Measurements from ENCODE around the gene PLEKHO1. TPM values are rescaled to one million over a fixed set of nuclear protein-coding genes. Genes with fewer than 3 reads are reported as not detected.

Gene PLEKHO1
- total RNA-seq, 1 experiment from 2014 or later = 2.1 TPM

DNA sequence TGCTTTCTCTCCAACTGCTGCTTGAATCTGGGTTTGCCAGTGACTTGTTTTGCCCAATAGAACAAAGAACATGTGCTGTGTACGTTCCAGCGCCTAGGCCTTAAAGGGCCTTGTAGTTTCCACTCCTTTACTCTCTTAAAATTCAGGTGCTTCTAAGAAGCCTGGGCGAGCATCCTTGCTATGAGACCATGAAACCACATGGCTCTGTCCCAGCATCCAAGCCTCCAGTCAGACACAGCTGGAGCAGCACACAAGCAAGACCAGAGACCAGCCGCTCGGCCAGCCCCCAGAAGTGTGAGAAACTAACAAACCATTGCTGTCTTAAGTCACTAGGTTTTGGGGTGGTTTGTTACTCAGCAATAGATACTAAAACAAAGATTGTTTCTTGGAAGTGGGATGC lies 15.1 kb downstream of the PLEKHO1 start:
- H3K4me3 ChIP-seq (ENCODE audit: low read depth, low read length) = no peak overlapping the region
- H3K36me3 Mint-ChIP-seq (ENCODE audit: insufficient read depth, unreplicated experiment) = no peaks in the 10 kb centered on the region
- no peak overlapping the region for H3K27ac Mint-ChIP-seq (ENCODE audit: unreplicated experiment)
- no peaks in the 10 kb centered on the region for H3K36me3 ChIP-seq (ENCODE audit: control insufficient read depth, insufficient read depth, low read length)
- peaks cover 27% of the 10 kb centered on the region for H3K4me1 Mint-ChIP-seq (ENCODE audit: low read depth, unreplicated experiment)
- peaks cover 29% of the 10 kb centered on the region for H3K4me1 ChIP-seq
- ChIA-PET CTCF (interaction anchor here (1.7 kb wide), 1 partner anchor 23 kb away, joined by 6 read pairs; no protein-coding TSS in a partner anchor), POLR2A (interaction anchor here (0.6 kb wide), 1 partner anchor 276 kb away, joined by 4 read pairs; no protein-coding TSS in a partner anchor)
- BruUV-seq (replicated peaks) = no TSS peak
- H3K9me3 Mint-ChIP-seq (ENCODE audit: unreplicated experiment) = no peaks in the 10 kb centered on the region
- no peaks in the 10 kb centered on the region for H3K27me3 Mint-ChIP-seq (ENCODE audit: insufficient read depth, unreplicated experiment)
- no peaks in the 10 kb centered on the region for H3K27me3 ChIP-seq (replicated peaks; ENCODE audit: control insufficient read depth, insufficient read depth, low read length)
- H3K4me3 Mint-ChIP-seq (ENCODE audit: unreplicated experiment) = no peak overlapping the region
- DNase-seq = no peak
- intact Hi-C loops (cut with micrococcal nuclease; ENCODE audit: unreplicated experiment) = no loop called here
- TF ChIP-seq, protein P1, sequence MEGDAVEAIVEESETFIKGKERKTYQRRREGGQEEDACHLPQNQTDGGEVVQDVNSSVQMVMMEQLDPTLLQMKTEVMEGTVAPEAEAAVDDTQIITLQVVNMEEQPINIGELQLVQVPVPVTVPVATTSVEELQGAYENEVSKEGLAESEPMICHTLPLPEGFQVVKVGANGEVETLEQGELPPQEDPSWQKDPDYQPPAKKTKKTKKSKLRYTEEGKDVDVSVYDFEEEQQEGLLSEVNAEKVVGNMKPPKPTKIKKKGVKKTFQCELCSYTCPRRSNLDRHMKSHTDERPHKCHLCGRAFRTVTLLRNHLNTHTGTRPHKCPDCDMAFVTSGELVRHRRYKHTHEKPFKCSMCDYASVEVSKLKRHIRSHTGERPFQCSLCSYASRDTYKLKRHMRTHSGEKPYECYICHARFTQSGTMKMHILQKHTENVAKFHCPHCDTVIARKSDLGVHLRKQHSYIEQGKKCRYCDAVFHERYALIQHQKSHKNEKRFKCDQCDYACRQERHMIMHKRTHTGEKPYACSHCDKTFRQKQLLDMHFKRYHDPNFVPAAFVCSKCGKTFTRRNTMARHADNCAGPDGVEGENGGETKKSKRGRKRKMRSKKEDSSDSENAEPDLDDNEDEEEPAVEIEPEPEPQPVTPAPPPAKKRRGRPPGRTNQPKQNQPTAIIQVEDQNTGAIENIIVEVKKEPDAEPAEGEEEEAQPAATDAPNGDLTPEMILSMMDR (IDR thresholded peaks at IDR 0.05; ENCODE audit: insufficient read depth in 1 of 2, low read depth in 1 of 2, low read length in 1 of 2, severe bottlenecking in 1 of 2, unreplicated experiment in 1 of 2) = no peak
- H3K9me3 ChIP-seq = no peaks in the 10 kb centered on the region

DNA sequence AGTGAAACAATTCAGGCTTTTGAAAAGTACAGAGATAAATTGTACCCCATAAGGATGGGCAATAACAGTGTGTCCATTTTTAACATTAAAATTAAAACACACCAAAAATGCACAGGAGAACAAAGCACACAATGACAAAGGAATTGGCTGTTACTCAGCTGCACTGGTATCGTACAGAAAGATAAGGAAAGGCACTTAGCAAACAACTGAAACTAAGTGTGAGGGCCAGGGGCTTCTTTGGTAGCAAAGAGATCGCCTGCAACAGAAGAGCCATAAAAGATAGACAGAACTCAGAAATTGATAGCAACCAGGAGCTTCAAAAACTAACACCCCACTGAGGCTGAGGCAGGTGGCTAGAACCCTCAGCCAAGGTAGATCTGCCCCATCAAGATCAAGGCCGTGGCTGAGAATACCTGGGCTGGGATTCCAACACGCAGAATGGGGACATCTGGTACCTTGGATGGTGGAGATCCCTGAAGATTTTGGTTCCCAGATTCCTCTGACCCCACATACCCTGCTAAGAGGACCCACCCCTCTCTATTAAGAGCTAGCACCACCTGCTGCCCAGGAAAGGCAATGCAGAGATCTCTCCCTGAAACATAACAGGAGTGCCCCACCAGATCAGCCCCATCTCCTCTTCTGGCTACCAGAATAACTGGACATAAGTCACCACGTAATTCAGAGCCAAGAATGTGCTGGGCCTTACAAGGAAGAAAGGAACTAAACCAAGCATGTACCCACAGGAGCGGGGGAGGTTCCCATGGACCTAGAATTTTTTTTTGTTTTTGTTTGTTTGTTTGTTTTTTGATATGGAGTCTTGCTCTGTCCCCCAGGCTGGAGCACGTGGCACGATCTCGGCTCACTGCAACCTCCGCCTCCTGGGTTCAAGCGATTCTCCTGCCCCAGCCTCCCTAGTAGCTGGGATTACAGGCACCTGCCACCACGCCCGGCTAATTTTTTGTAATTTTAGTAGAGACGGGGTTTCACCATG lies 16.2 kb downstream of the PLEKHO1 start:
- Mint-ChIP-seq H3K27me3 (ENCODE audit: insufficient read depth, unreplicated experiment) (no peaks in the 10 kb centered on the region), H3K9me3 (ENCODE audit: unreplicated experiment) (no peaks in the 10 kb centered on the region), H3K36me3 (ENCODE audit: insufficient read depth, unreplicated experiment) (no peaks in the 10 kb centered on the region), H3K4me1 (ENCODE audit: low read depth, unreplicated experiment) (peaks cover 26% of the 10 kb centered on the region), H3K4me3 (ENCODE audit: unreplicated experiment) (no peak overlapping the region), H3K27ac (ENCODE audit: unreplicated experiment) (no peak overlapping the region)
- intact Hi-C loops (cut with micrococcal nuclease; ENCODE audit: unreplicated experiment) = loop anchor here (1.0 kb wide), 1 partner anchor 204 kb away; no protein-coding TSS in a partner anchor
- no peaks in the 10 kb centered on the region for H3K27me3 ChIP-seq (replicated peaks; ENCODE audit: control insufficient read depth, insufficient read depth, low read length)
- H3K9me3 ChIP-seq = no peaks in the 10 kb centered on the region
- TF ChIP-seq, protein P1 (IDR thresholded peaks at IDR 0.05; ENCODE audit: insufficient read depth in 1 of 2, low read depth in 1 of 2, low read length in 1 of 2, severe bottlenecking in 1 of 2, unreplicated experiment in 1 of 2) = peak; percentile 53 to 71
- CTCF ChIA-PET = interaction anchor here (0.6 to 1.7 kb wide), 2 partner anchors 21 to 278 kb away, joined by 3 to 6 read pairs; a partner anchor contains a TSS
- H3K36me3 ChIP-seq (ENCODE audit: control insufficient read depth, insufficient read depth, low read length) = no peaks in the 10 kb centered on the region
- DNase-seq = peak; percentile 58 to 61
- no peak overlapping the region for H3K4me3 ChIP-seq (ENCODE audit: low read depth, low read length)
- no TSS peak for BruUV-seq (replicated peaks)
- POLR2A ChIA-PET = no interaction called here
- H3K4me1 ChIP-seq = peaks cover 29% of the 10 kb centered on the region

DNA sequence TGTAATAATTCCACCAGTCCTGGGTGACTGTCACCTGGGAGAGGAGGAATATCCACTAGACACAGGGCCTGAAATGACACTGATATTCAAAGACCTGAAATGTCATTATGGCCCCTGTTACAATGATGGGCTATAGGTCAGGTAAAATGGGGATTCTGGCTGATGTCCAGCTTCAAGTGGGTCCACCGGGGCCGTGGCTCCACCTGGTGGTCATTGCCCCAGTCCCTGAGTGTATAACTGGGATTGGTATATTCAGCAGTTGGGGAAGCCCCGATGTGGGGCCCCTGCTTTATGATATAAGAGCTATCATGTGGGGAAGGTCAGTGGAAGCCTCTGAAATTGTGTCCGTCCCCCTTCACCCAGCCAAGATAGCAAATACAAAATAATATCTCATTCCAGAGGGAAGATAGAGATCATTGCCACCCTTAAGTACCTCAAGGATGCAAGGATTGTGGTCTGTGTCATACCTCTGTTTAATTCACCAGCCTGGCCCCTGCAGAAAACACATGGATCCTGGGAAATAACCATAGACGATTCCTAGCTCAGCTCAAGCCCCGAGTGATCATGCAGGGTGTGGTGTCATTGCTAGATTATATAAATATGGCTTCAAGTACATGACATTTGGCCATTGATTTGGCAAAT lies 19.4 kb downstream of the PLEKHO1 start:
- Histone ChIP-seq H3K4me1 (peaks cover 25% of the 10 kb centered on the region), H3K9me3 (no peaks in the 10 kb centered on the region), H3K27me3 (replicated peaks; ENCODE audit: control insufficient read depth, insufficient read depth, low read length) (no peaks in the 10 kb centered on the region), H3K4me3 (ENCODE audit: low read depth, low read length) (no peak overlapping the region), H3K36me3 (ENCODE audit: control insufficient read depth, insufficient read depth, low read length) (no peaks in the 10 kb centered on the region)
- POLR2A ChIA-PET = interaction anchor here (1.0 kb wide), 1 partner anchor 281 kb away, joined by 4 read pairs; a partner anchor contains a TSS
- BruUV-seq (replicated peaks) = no TSS peak
- peaks cover 22% of the 10 kb centered on the region for H3K4me1 Mint-ChIP-seq (ENCODE audit: low read depth, unreplicated experiment)
- TF ChIP-seq, protein P1 (IDR thresholded peaks at IDR 0.05; ENCODE audit: insufficient read depth in 1 of 2, low read depth in 1 of 2, low read length in 1 of 2, severe bottlenecking in 1 of 2, unreplicated experiment in 1 of 2) = peak; percentile 74 to 87
- no peak overlapping the region for H3K4me3 Mint-ChIP-seq (ENCODE audit: unreplicated experiment)
- DNase-seq = peak; percentile 71 to 80
- H3K36me3 Mint-ChIP-seq (ENCODE audit: insufficient read depth, unreplicated experiment) = no peaks in the 10 kb centered on the region
- CTCF ChIA-PET = interaction anchor here (0.6 to 4.0 kb wide), 7 partner anchors 10 to 281 kb away, joined by 3 to 22 read pairs (median 4); a partner anchor contains a TSS
- no peaks in the 10 kb centered on the region for H3K27me3 Mint-ChIP-seq (ENCODE audit: insufficient read depth, unreplicated experiment)
- H3K9me3 Mint-ChIP-seq (ENCODE audit: unreplicated experiment) = no peaks in the 10 kb centered on the region
- intact Hi-C loops (cut with micrococcal nuclease; ENCODE audit: unreplicated experiment) = loop anchor here (1.0 kb wide), 2 partner anchors 19 to 96 kb away; no protein-coding TSS in a partner anchor
- no peak overlapping the region for H3K27ac Mint-ChIP-seq (ENCODE audit: unreplicated experiment)

Measured in Caco-2 (cell line).